HepG2 (cell line): ENCODE measurements around the gene AHNAK. TPM values are rescaled to one million over a fixed set of nuclear protein-coding genes. Genes with fewer than 3 reads are reported as not detected.

Experiments used
- ATAC-seq: fragments of 200-7000 bp; cut with Tn5 transposase; 3 replicates; pipeline ENCODE4 v1.9.1; 2020; ENCODE audit warnings: mild to moderate bottlenecking, moderate library complexity
- BruUV-seq: library from RNA; stranded (reverse); fragments of 400-500 nt; replicated peaks from 2 replicates; lab custom pipeline; 2021; lab: Mats Ljungman, UMichigan
- CTCF ChIA-PET: fragments of 300-600 bp; formaldehyde crosslinking; extraction: SDS; loops from one replicate; lab custom pipeline; 2021; ENCODE audit warnings: low total read pairs, inconsistent platforms, low intra/inter-chr PET ratio; lab: Yijun Ruan, JAX
- POLR2A ChIA-PET: fragments of 350-600 bp; sonication (Branson Sonifier 250); formaldehyde crosslinking; loops from one replicate; lab custom pipeline; 2020; ENCODE audit warnings: antibody characterized with exemption, inconsistent platforms; lab: Yijun Ruan, JAX
- DNase-seq: peaks from one replicate; pipeline ENCODE4 v3.0.0-alpha.2; 2015; ENCODE audit warnings: low spot score
- FAIRE-seq: peaks from 3 replicates; lab custom pipeline; 2011; peaks lifted over from hg19 to GRCh38; lab: Jason Lieb, UNC
- H2AFZ ChIP-seq: one replicate; pipeline ENCODE4 v1.6.1; 2011; ENCODE audit warnings: low read length, inconsistent platforms
- H3K27ac ChIP-seq: fragments of 300-600 bp; 3 replicates; pipeline ENCODE4 v1.8.0; 2011; ENCODE audit warnings: mixed run types, mild to moderate bottlenecking, mixed read lengths, low read length, inconsistent platforms; ENCODE audit not compliant: insufficient read depth; ENCODE audit errors: extremely low read length
- H3K27me3 ChIP-seq, 2 experiments: fragments of 200-600 bp in 1 of 2; 2 replicates in 1 of 2; 3 replicates in 1 of 2; pipeline versions ENCODE4 v1.6.0 to v1.8.0; 2011; ENCODE audit warnings: low read length in 2 of 2, mild to moderate bottlenecking in 2 of 2, moderate library complexity in 2 of 2, inconsistent platforms in 1 of 2; ENCODE audit not compliant: insufficient read depth in 2 of 2, control insufficient read depth in 1 of 2
- H3K36me3 ChIP-seq, 2 experiments: fragments of 200-600 bp in 1 of 2; replicated peaks in 1 of 2; 2 replicates in 1 of 2; 3 replicates in 1 of 2; pipeline versions ENCODE4 v1.5.1 to v1.8.0; 2011; ENCODE audit warnings: low read length in 2 of 2, inconsistent platforms in 1 of 2; ENCODE audit not compliant: insufficient read depth in 2 of 2, control insufficient read depth in 1 of 2
- H3K4me1 ChIP-seq: 2 replicates; pipeline ENCODE4 v1.5.1; 2012; ENCODE audit warnings: low read length, inconsistent platforms; ENCODE audit not compliant: insufficient read depth
- H3K4me2 ChIP-seq: 2 replicates; pipeline ENCODE4 v1.6.0; 2011; ENCODE audit warnings: low read depth, low read length, inconsistent platforms
- H3K4me3 ChIP-seq, 3 experiments: fragments of 200-600 bp in 1 of 3; sonication (generic), shearing (Covaris generic) in 1 of 3; replicated peaks in 1 of 3; 2 replicates each; pipeline ENCODE4 v1.5.1; 2011 to 2016; ENCODE audit warnings: low read length in 3 of 3, inconsistent platforms in 2 of 3, low read depth in 2 of 3, mild to moderate bottlenecking in 2 of 3, control low read depth in 1 of 3, mixed read lengths in 1 of 3; ENCODE audit not compliant: insufficient read depth in 1 of 3
- H3K79me2 ChIP-seq: one replicate; pipeline ENCODE4 v1.6.1; 2011; ENCODE audit warnings: low read length, inconsistent platforms; ENCODE audit not compliant: insufficient read depth
- H3K9ac ChIP-seq: 2 replicates; pipeline ENCODE4 v1.6.0; 2011; ENCODE audit warnings: mild to moderate bottlenecking, low read depth, low read length, inconsistent platforms; ENCODE audit not compliant: insufficient read depth
- H3K9me3 ChIP-seq: 2 replicates; pipeline ENCODE4 v1.5.1; 2012; ENCODE audit warnings: mild to moderate bottlenecking, low read length
- H4K20me1 ChIP-seq: 2 replicates; pipeline ENCODE4 v1.6.0; 2011; ENCODE audit warnings: inconsistent platforms, mild to moderate bottlenecking, low read length, moderate library complexity; ENCODE audit not compliant: insufficient read depth
- ADNP ChIP-seq: sonication (generic); formaldehyde crosslinking; IDR thresholded peaks from 2 replicates; pipeline ENCODE4 v1.4.0; 2020; ENCODE audit warnings: missing genetic modification reagents
- ATF5 ChIP-seq: sonication (generic); formaldehyde crosslinking; IDR thresholded peaks from 2 replicates; pipeline ENCODE4 v1.4.0; 2020; ENCODE audit warnings: mild to moderate bottlenecking, low read depth, missing genetic modification reagents
- HNF4A ChIP-seq: sonication (generic); formaldehyde crosslinking; IDR thresholded peaks from 2 replicates; pipeline ENCODE4 v1.4.0; 2020; ENCODE audit warnings: missing genetic modification reagents
- PRDM15 ChIP-seq: sonication (generic); formaldehyde crosslinking; IDR thresholded peaks from 2 replicates; pipeline ENCODE4 v1.4.0; 2020; ENCODE audit warnings: missing genetic modification reagents
- SOX6 ChIP-seq, 2 experiments: fragments of 450-650 bp in 1 of 2; sonication (generic) in 1 of 2; formaldehyde crosslinking in 1 of 2; IDR thresholded peaks; 2 replicates each; pipeline versions ENCODE4 v1.4.0 to v1.6.1; 2017 to 2020; ENCODE audit warnings: antibody characterized with exemption in 1 of 2, mild to moderate bottlenecking in 1 of 2, missing genetic modification reagents in 1 of 2
- STAT6 ChIP-seq: sonication (generic); formaldehyde crosslinking; IDR thresholded peaks from 2 replicates; pipeline ENCODE4 v1.4.0; 2020; ENCODE audit warnings: missing genetic modification reagents, mild to moderate bottlenecking, borderline replicate concordance
- TGIF2 ChIP-seq: IDR thresholded peaks from 2 replicates; pipeline ENCODE4 v1.6.1; 2016; ENCODE audit warnings: control low read depth, missing compliant biosample characterization
- ZNF687 ChIP-seq: sonication (generic); formaldehyde crosslinking; IDR thresholded peaks from 2 replicates; pipeline ENCODE4 v1.5.1; 2020; ENCODE audit warnings: mild to moderate bottlenecking, missing genetic modification reagents, moderate library complexity
- WGBS: methylation state at CpG from one replicate; pipeline ENCODE4 v1.1.6; 2017; ENCODE audit warnings: low lambda C conversion rate; 5-methylcytosine and 5-hydroxymethylcytosine counted together
- in situ Hi-C: cut with HindIII; loops from 2 replicates; pipeline ENCODE4 v1.10.0; 2017; ENCODE audit warnings: low pct_unique_long_range_greater_than_20kb; ENCODE audit not compliant: extremely low pct_ligation_motif_present
- intact Hi-C: fragments of 100-400 bp; cut with micrococcal nuclease; formaldehyde crosslinking; loops from one replicate; pipeline ENCODE4 v1.10.0; 2022; ENCODE audit not compliant: unreplicated experiment
- polyA plus RNA-seq, 8 experiments: library from polyadenylated mRNA; depleted of rRNA in 3 of 8; stranded (reverse) in 7 of 8; unstranded in 1 of 8; fragments of >200 nt; fragmentation: Illumina TruSeq in 4 of 8; extraction: Trizol in 4 of 8; gene quantifications; 2 replicates each; pipeline versions ENCODE4 v1.2.1 to v1.2.3, GENCODE V29; 2011 to 2016; ENCODE audit warnings: low read depth in 4 of 8, missing spikeins in 1 of 8, mixed read lengths in 1 of 8; ENCODE audit not compliant: insufficient read depth in 1 of 8
- total RNA-seq, 5 experiments: library from RNA; depleted of rRNA; stranded (reverse); fragments of >200 nt; fragmentation: Illumina TruSeq; extraction: Trizol; gene quantifications; 2 replicates each; pipeline ENCODE4 v1.2.3, GENCODE V29; 2016; ENCODE audit warnings: low read depth in 1 of 5

The AHNAK gene
- total and polyA plus RNA-seq, 2 of the 13 experiments (the other 11 are each of a cell fraction or from before 2014, with no cell fraction given) = 23.4 to 25.0 TPM

GRCh38 chr11:62505440-62506091 is 41.0 kb downstream of the AHNAK start:
- H3K4me1 ChIP-seq = peaks cover 98% of the 10 kb centered on the region

More at GRCh38 chr11:62505440-62506091, 41.0 kb downstream of the AHNAK start:
- no peaks in the 10 kb centered on the region for H4K20me1 ChIP-seq
- H2AFZ ChIP-seq = no peak overlapping the region
- POLR2A ChIA-PET = interaction anchor here (0.6 to 1.5 kb wide), 4 partner anchors 9 to 248 kb away, joined by 3 to 5 read pairs (median 3); no protein-coding TSS in a partner anchor
- CTCF ChIA-PET = no interaction called here
- no TSS peak for BruUV-seq
- no peak overlapping the region for H3K27ac ChIP-seq
- no peak for TF ChIP-seq STAT6 (CRISPR knock-in tag)
- TF ChIP-seq ADNP = no peak
- peak; percentile 3; the same call in 1 of the 2 replicates for TF ChIP-seq ZNF687 (CRISPR knock-in tag)
- no peak for TF ChIP-seq HNF4A (CRISPR knock-in tag)
- peak; percentile 80 for TF ChIP-seq PRDM15 (CRISPR knock-in tag)
- no peak for TF ChIP-seq ATF5 (CRISPR knock-in tag)
- TF ChIP-seq TGIF2 (CRISPR knock-in tag) = no peak
- no peak for TF ChIP-seq SOX6 (IDR thresholded peaks at IDR 0.05)
- TF ChIP-seq SOX6 (CRISPR knock-in tag; IDR thresholded peaks at IDR 0.05) = no peak
- TF ChIP-seq, all 625 proteins: peak for 2
- Histone ChIP-seq H3K36me3 (no peaks in the 10 kb centered on the region), H3K79me2 (no peaks in the 10 kb centered on the region), H3K9ac (no peak overlapping the region), H3K27me3 (peaks cover 5 to 29% of the 10 kb centered on the region in 2 experiments; a peak in 4 of 5 replicates), H3K4me2 (peak overlapping the region; percentile 48), H3K4me3 (peak overlapping the region in 1 of 3 experiments; percentile 32; a peak in 1 of 6 replicates), H3K9me3 (no peaks in the 10 kb centered on the region)
- in situ Hi-C loops = loop anchor here (5.0 kb wide), 1 partner anchor 37 kb away; no protein-coding TSS in a partner anchor
- FAIRE-seq (no peak), DNase-seq (no peak), ATAC-seq (no peak)
- 37% methylated on average over 29 of the region's 30 CpGs for WGBS
- intact Hi-C loops = no loop called here
